AG10803 (cell line): Measurements from ENCODE around the gene S100A6.
A peak's percentile ranks its signal among the peaks of the same experiment; 100 is the strongest.

ENCODE experiments used
- DNase-seq: peaks from one replicate; pipeline ENCODE4 v3.0.0; 2010; ENCODE audit warnings: low read depth
- H3K4me3 ChIP-seq: 2 replicates; pipeline ENCODE4 v1.5.1; 2011; ENCODE audit warnings: mild to moderate bottlenecking, low read length, control low read depth
- TF ChIP-seq, protein P1 (sequence below): conservative IDR thresholded peaks from 2 replicates; pipeline ENCODE4 v1.5.1; 2011; ENCODE audit warnings: mild to moderate bottlenecking, low read length, control low read depth, inconsistent platforms

The S100A6 gene

GRCh38 chr1:153536012-153536670 lies 350 bp upstream of the S100A6 start:
- H3K4me3 ChIP-seq = peak overlapping the region; percentile 100
- DNase-seq = peak; percentile 91
- TF ChIP-seq, protein P1, sequence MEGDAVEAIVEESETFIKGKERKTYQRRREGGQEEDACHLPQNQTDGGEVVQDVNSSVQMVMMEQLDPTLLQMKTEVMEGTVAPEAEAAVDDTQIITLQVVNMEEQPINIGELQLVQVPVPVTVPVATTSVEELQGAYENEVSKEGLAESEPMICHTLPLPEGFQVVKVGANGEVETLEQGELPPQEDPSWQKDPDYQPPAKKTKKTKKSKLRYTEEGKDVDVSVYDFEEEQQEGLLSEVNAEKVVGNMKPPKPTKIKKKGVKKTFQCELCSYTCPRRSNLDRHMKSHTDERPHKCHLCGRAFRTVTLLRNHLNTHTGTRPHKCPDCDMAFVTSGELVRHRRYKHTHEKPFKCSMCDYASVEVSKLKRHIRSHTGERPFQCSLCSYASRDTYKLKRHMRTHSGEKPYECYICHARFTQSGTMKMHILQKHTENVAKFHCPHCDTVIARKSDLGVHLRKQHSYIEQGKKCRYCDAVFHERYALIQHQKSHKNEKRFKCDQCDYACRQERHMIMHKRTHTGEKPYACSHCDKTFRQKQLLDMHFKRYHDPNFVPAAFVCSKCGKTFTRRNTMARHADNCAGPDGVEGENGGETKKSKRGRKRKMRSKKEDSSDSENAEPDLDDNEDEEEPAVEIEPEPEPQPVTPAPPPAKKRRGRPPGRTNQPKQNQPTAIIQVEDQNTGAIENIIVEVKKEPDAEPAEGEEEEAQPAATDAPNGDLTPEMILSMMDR = no peak

DNA sequence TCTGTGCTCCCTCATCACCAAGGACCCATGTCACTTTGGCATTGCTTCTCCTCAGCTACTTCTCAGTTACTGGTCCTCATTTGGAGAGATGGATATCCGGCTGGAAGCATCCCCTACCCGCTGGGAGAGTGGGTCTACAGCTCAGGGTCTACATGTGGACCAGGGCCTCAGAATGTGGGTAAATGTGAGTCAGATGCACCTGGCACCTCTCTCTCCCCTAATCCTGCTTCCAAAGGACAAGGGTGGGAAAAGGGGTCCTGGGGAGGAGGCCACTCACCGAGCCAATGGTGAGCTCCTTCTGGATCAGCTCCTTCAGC lies 908 bp downstream of the S100A6 start:
- no peak for DNase-seq
- TF ChIP-seq, protein P1 = no peak
- peak overlapping the region; percentile 100 for H3K4me3 ChIP-seq

DNA sequence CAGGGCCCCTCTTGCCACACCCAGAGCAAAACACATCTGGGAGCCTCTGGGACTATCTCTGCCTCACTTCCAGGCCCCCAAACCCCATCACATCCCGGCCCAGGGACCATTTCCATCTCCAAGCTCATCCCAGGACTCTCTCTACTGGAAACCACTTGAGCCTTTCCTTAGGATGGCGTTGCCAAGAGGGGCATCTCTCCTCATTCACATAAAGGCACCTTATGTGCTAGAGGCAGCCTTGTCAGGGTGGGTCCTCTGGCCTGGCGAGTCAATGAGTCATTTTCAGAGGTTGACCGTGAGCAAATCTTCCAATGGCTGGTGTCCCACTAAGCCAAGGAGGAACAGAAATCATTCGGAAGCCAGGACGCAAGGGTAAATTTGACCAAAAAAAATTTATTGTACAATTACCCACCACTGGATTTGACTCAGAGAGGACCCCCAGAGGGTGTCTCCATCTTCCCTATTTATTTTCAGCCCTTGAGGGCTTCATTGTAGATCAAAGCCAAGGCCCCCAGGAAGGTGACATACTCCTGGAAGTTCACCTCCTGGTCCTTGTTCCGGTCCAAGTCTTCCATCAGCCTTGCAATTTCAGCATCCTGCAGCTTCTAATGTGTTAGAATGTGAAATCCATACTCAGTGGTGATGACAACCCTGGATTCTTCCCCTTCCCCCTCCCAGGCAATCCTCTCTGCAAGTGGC lies 1.4 kb downstream of the S100A6 start:
- TF ChIP-seq, protein P1 = no peak
- peak; percentile 46 for DNase-seq
- H3K4me3 ChIP-seq = peak overlapping the region; percentile 100

GRCh38 chr1:153533689-153534201 lies 2.0 kb downstream of the S100A6 start:
- TF ChIP-seq, protein P1 = no peak
- H3K4me3 ChIP-seq = peak overlapping the region; percentile 100
- DNase-seq = peak; percentile 85

DNA sequence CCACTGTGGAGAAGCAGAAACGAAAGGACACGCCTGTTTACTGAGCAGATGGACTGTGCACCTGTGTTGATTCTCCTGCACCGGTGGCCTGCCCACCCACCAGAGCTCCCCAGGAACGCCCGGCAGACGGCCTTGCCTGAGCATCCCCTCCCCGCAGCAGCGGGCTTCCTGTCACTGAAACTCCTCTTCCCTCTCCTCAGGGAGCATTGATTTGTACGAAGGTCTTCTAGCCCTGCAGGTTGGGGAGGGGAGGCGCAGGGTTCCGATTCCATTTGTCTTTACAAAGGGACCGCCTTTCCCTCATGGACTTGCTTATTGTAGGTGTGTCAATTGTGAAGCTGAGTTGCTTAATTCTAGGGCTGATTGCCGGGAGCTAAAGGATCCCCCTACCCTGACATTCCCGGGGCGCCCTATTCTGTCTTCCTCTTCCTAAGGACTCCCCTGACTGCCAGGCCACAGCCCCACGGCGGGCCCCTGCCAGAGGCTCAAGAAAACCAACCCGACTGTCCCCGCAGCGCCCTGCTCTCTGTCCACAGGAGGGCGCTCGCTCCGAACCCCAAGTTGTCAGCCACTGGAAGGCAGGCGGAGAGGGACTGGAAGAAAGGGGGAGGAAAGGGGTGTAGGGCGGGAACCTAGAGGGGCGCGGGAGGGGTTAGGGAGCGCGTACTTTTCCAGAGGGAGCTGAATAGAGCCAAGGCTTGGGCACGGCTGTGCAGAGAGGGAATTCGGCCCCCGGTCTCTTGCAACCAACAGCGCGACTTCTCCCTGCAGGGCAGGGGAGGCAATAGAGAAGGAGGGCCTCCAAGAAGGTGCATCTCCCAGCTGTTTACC lies 2.8 kb downstream of the S100A6 start:
- TF ChIP-seq, protein P1 = peak; percentile 82
- peak overlapping the region; percentile 100 for H3K4me3 ChIP-seq
- peak; percentile 88 for DNase-seq

GRCh38 chr1:153532181-153532580 lies 3.6 kb downstream of the S100A6 start:
- DNase-seq = no peak
- TF ChIP-seq, protein P1 = no peak
- no peak overlapping the region for H3K4me3 ChIP-seq
